Measurements from ENCODE around the gene FGF22.
A peak's percentile ranks its signal among the peaks of the same experiment; 100 is the strongest.

The FGF22 gene

GRCh38 chr19:658059-658839 is 18.6 kb downstream of the FGF22 start:
- no peak for TF ChIP-seq CTCF (IDR thresholded peaks at IDR 0.05; ENCODE audit: insufficient read depth, low read depth, low read length, missing control alignments)
- H3K4me3 ChIP-seq (ENCODE audit: low read length): no peak overlapping the region
- no peak for DNase-seq (ENCODE audit: low read depth)

- peak; percentile 99 for DNase-seq (ENCODE audit: low read depth)
- peak overlapping the region; percentile 27 for H3K4me3 ChIP-seq (ENCODE audit: low read length)
- TF ChIP-seq CTCF (IDR thresholded peaks at IDR 0.05; ENCODE audit: insufficient read depth, low read depth, low read length, missing control alignments): no peak
Measured at GRCh38 chr19:658916-659839, 19.5 kb downstream of the FGF22 start.

- DNase-seq (ENCODE audit: low read depth): no peak
- TF ChIP-seq CTCF (IDR thresholded peaks at IDR 0.05; ENCODE audit: insufficient read depth, low read depth, low read length, missing control alignments): no peak
- H3K4me3 ChIP-seq (ENCODE audit: low read length): peak overlapping the region; percentile 81
Measured at GRCh38 chr19:660793-661426, 21.2 kb downstream of the FGF22 start.

- peak; percentile 44 for DNase-seq (ENCODE audit: low read depth)
- no peak for TF ChIP-seq CTCF (IDR thresholded peaks at IDR 0.05; ENCODE audit: insufficient read depth, low read depth, low read length, missing control alignments)
Measured at GRCh38 chr19:661427-662196, 21.9 kb downstream of the FGF22 start.

GRCh38 chr19:662207-662961 is 22.7 kb downstream of the FGF22 start:
- TF ChIP-seq CTCF (IDR thresholded peaks at IDR 0.05; ENCODE audit: insufficient read depth, low read depth, low read length, missing control alignments): no peak
- peak; percentile 61 for DNase-seq (ENCODE audit: low read depth)
- H3K4me3 ChIP-seq (ENCODE audit: low read length): peak overlapping the region; percentile 81

More at GRCh38 chr19:661427-662196, 21.9 kb downstream of the FGF22 start:
- H3K4me3 ChIP-seq (ENCODE audit: low read length): peak overlapping the region; percentile 81

All from epithelial cell of esophagus (primary cell).